ENCODE results near the gene ROBO2.

ROBO2 gene, protein sequence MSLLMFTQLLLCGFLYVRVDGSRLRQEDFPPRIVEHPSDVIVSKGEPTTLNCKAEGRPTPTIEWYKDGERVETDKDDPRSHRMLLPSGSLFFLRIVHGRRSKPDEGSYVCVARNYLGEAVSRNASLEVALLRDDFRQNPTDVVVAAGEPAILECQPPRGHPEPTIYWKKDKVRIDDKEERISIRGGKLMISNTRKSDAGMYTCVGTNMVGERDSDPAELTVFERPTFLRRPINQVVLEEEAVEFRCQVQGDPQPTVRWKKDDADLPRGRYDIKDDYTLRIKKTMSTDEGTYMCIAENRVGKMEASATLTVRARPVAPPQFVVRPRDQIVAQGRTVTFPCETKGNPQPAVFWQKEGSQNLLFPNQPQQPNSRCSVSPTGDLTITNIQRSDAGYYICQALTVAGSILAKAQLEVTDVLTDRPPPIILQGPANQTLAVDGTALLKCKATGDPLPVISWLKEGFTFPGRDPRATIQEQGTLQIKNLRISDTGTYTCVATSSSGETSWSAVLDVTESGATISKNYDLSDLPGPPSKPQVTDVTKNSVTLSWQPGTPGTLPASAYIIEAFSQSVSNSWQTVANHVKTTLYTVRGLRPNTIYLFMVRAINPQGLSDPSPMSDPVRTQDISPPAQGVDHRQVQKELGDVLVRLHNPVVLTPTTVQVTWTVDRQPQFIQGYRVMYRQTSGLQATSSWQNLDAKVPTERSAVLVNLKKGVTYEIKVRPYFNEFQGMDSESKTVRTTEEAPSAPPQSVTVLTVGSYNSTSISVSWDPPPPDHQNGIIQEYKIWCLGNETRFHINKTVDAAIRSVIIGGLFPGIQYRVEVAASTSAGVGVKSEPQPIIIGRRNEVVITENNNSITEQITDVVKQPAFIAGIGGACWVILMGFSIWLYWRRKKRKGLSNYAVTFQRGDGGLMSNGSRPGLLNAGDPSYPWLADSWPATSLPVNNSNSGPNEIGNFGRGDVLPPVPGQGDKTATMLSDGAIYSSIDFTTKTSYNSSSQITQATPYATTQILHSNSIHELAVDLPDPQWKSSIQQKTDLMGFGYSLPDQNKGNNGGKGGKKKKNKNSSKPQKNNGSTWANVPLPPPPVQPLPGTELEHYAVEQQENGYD (N-terminal part only)

GRCh38 chr3:77039606-77040171 is at the start of gene ROBO2:
Gene ROBO2 (plus strand): TSS chr3:77040099. CDS start chr3:77040786, 687 bp downstream.
- DNase-seq, result no peak

GRCh38 chr3:76990606-76991005 is 49.3 kb upstream of the ROBO2 start:
- no peak for DNase-seq

DNA sequence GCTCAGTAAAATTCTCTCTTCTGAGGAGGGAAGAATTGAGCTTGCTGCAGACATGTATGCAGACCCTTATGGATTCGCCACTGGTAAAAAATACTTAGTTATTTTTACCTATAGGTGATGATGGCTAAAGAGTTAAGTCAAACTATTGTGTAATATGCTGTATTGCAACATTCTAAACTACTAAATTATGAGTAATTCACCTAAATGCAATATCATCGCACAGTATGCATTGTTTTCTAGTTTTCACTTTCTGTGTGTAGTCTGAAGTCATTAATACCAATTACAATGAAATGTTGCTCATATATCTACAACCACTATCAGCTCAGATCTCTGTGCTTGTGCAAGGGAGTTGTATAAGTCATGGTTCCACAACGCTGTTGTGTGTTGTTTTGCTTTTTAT is 48.7 kb upstream of the ROBO2 start:
- DNase-seq, result no peak

DNA sequence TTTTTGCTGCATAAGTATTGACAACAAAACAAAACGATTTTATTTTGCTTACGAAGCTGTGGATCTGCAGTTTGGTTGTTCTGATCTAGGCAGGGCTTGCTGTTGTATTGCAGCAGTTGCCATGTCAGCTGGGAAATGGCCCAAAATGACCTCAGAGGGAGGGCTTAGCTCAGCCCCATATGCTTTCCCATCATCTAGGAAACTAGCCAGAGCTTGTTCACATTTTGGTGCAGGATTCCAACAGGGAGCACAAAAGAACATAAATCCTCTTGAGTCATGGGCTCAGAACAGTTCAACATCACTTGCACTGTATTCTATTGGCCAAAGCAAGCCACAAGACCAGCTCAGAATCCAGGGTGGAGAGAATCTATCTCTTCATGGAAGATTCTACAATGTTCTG is 42.2 kb upstream of the ROBO2 start:
- DNase-seq, result no peak

DNA sequence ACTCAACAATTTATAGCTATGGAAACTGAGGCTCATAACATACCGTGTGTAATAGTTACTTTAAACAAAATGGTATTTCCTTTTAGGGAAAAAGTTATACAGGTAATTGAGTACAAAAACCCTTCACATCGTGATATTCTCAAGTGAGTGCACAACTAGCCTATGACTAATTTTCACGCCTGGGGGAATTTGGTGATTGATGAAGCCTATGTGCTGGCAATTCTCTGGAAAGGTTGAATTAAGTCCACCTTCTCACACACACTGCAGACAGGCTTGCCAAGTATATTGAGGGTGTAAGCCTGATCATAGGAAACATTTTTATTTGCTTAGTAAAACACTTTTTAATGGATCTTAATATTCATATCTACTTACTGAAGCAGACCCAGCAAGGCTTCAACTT is 41.3 kb upstream of the ROBO2 start:
- no peak for DNase-seq

DNA sequence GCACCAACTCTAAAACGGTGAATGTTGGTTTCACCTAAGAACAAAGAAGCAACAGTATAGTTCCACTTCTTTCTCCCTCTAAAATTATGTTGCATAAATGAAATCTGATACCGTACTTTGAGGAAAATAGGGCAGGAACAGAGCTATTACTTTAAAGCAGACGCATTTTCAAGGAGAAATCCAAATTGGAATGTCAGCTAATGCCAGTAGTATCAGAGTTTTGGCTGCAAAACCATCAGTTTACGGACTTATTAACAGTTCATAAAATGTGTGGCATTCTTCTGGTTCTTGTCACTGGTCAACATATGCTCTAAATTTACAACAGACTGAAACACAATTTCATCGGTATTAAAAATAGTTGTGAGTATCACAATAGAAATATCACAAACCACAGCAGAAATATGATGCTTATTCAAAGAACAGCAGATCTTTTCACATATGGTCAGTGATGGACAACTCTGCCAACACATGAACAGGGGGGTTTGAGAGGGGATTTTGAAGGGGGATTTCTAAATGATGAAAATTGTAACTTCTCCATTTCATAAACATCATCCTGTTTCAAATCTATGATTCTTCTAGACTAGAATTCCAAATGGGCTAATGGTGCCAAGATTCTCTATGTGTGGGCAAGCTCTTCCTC is 38.7 kb upstream of the ROBO2 start:
- no peak for DNase-seq

DNA sequence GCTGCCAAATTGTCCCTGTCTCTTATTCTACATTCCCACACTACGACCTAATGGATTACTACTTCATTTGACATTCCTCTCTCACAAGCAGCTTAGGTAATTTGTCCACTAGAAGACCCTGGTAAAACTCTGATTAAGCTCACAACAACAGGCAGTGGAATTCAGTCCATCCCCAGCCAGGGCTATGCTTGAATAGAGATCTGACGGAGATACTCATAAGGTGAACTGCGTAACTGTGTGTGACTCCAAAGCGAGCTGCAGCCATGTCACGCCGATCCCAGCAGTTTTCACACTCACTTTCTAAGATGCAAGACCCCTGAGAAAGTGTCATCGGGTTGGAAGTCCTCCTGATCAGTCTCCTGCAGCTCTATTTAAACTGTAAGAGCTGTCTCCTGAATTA is 25.7 kb upstream of the ROBO2 start:
- DNase-seq, result no peak

- no peak for DNase-seq
These were observed 14.4 kb upstream of the ROBO2 start for GRCh38 chr3:77025471-77025870.

DNA sequence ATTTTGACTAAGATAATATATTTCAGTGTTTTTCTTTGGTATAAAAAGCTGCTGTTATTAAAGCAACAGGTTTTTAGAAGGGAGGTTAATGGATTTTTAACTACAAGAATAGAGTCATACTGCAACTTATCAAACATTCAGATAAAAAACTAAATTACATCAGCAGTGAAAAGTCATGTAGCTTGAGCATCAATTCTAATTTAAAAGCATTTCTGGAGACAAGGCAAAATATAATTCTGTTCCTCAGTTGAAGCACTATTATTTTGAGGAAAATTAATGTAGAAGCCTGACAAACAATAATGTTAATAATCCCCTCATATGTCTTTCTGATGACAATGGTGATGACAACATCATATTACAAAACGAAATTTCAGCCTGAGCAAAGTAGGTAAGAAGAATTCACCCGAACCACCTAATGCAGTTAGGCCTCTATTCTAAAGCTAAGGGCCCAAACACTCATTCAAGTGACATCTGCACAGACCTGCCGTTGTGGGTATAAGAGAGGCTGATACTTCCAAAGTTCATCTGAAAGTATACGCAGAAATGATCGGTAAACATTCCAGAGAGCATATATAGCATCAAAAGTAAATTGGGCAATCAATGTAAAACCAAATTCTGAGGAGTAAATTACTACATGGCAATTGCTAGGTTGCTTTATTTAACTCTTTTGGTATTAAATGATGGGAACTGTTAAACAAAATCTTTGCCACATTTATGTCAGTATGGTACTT is 12.8 kb upstream of the ROBO2 start:
- no peak for DNase-seq

DNA sequence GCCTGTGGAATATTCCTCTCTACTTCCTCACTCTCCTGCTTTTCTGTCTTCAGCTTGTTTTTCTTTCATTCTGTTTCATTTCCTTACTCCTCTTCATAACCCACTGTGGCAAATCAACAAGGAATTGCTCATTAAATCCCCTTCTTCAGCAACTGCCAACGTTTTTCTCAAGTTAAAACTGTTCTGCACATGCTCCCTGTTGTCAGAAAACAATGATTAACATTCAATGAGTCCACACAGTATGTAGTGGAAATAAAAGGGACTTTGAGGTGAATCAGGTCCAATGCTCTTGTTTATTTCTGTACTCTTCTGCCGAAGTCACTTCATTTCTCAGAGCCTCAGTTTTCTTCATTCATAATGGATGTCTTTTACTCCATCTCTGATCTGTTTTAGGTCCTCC is 11.9 kb upstream of the ROBO2 start:
- DNase-seq, result no peak

DNA sequence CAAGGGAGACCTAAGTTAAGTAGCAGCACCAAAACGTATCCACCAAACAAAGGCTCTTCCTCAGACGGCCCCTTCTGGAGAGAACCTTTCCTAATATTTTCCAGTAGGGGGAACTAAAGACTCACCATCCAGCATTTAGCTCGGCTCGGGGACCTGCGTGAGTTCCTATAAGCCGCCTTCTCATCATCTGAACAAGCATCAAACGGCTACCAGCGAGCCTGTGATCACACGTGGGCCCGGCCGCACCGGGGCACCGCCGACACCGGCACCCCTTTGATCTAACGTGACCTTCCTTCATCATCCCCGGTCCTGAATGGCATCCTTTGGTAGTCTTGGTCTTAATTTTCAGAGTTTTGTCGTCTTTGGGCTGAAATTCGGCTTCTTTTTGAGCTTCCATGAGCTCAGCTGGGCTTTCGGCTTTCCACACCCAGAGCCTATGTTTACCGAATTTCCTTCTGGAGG is 1.4 kb upstream of the ROBO2 start:
- peak; percentile 26 for DNase-seq

GRCh38 chr3:77038930-77039605 is 831 bp upstream of the ROBO2 start:
- no peak for DNase-seq

GRCh38 chr3:77040216-77040615 is 317 bp downstream of the ROBO2 start:
- no peak for DNase-seq

- DNase-seq, result no peak
These were observed 1.2 kb downstream of the ROBO2 start for GRCh38 chr3:77040926-77041722.

GRCh38 chr3:77041811-77042210 is 1.9 kb downstream of the ROBO2 start:
- DNase-seq, result no peak

DNA sequence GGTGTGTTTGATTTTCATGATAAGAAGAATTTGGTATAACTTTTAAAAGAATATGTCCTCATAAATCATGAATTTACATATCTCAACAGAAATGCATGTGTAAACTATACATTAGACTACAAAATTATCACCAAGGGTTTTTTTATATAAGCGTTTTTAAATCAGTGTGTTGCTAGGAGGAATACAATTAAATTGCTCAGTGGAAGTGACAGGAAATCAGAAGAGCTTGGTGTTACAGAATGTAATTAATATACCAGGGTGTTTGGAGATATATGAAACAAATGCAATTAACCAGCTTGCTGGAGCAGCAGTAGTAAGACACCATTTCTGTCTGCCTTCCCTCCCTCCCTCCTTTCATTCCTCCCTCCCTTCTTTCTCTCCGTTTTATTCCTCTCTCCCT is 2.4 kb downstream of the ROBO2 start:
- DNase-seq, result no peak

GRCh38 chr3:77042882-77043281 is 3.0 kb downstream of the ROBO2 start:
- no peak for DNase-seq

DNA sequence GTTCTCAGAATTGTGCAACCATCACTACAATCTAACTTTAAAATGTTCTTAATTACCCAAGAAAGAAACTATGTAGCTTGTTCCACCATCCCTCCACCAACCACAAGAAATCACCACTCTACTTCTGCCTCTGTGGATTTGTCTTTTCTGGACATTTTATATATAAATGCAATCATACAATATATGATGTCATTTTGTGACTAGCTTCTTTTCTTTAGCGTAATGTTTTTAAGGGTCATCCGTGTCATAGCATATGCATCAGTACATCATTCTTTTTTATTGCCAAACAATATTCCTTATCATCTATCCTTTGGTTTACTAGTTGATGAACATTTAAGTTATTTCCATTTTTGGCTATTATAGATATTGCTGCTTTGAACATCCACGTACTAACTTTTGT is 5.8 kb downstream of the ROBO2 start:
- no peak for DNase-seq

DNA sequence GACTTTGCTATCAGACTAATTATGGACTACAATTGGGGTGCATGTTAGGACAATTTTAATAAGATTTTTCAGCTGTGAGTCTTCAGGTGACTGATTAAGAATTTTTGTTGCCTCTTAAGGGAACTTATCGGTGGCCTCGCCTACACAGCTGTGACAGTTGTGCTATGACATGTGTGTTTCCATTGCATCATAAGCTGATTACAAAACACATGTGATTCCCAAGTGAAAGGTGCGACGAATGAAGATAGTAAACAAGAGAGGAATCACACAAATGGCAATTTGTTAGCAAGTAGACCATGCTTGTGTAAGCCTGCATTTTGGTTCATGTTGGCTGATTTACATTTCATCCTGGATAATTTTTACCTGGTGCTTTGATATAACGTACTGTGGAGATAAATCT is 8.3 kb downstream of the ROBO2 start:
- DNase-seq, result no peak

DNA sequence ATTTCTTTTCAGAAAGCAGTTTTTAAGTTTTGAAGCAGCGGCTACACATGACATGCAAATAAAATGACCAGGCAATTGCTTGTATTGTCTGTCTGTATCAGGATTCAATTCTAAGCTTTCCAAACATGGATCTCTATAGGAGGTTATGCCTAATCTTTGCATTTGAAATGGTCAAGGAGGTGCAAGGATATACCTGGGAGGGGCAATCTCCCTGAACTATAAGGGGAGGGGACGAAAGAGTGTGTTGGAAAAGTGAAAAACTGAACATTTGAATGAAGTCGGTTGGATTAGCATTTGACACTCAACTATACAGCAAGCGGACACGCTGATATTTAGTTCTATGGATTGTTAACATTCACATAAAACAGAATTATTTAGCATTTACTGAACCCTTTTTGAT is 11.7 kb downstream of the ROBO2 start:
- DNase-seq, result no peak

Data from KG1 (cell line).